GM12874 (cell line): ENCODE data around the gene PAIP2.

Experiments used
- TF ChIP-seq, protein P1 (sequence below): IDR thresholded peaks from 2 replicates; pipeline ENCODE4 v1.5.1; 2011; ENCODE audit warnings: low read depth, mild to moderate bottlenecking, control low read depth, low read length, moderate library complexity; ENCODE audit not compliant: insufficient read depth

PAIP2 gene, protein sequence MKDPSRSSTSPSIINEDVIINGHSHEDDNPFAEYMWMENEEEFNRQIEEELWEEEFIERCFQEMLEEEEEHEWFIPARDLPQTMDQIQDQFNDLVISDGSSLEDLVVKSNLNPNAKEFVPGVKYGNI

DNA sequence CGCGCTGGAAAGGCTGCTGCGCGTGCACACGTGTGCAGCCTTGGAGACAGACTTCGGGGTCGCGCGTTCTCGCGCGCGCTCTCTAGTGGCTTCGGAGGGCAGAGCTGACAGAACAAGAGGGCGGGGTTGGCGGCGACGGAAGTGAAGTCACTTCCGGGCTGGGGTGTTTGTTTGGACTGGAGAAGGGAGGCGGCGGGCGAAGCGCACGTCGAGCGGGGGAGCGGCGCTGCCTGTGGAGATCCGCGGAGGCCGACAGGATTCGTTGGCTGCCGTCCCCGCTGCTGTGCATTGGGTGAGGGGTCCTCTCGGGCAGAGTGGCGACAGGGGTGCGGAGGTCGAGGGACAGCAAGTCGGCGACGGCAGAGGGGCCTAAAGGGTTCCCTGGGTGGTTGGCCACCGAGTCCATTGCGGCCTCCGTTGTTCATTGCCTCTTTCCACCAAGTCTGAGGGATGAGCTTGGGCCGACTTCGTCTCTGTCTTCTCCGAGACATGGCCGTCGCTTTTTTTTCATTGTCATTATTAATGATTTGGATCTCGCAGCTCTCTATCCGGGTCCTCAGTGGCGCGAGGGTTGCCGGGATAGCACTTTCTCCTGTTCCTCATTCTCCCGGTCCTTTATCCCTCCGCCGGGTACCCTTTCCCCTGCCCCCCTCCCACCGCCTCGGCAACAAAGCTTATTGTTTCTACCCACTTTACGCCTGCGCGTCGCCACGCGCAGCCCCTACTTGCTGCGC is at the start of gene PAIP2:
Gene PAIP2, plus strand, starts transcription at position 166 of the 734 bp plus-strand sequence. CDS start 21,931 bp downstream, outside the sequence.
- TF ChIP-seq, protein P1, sequence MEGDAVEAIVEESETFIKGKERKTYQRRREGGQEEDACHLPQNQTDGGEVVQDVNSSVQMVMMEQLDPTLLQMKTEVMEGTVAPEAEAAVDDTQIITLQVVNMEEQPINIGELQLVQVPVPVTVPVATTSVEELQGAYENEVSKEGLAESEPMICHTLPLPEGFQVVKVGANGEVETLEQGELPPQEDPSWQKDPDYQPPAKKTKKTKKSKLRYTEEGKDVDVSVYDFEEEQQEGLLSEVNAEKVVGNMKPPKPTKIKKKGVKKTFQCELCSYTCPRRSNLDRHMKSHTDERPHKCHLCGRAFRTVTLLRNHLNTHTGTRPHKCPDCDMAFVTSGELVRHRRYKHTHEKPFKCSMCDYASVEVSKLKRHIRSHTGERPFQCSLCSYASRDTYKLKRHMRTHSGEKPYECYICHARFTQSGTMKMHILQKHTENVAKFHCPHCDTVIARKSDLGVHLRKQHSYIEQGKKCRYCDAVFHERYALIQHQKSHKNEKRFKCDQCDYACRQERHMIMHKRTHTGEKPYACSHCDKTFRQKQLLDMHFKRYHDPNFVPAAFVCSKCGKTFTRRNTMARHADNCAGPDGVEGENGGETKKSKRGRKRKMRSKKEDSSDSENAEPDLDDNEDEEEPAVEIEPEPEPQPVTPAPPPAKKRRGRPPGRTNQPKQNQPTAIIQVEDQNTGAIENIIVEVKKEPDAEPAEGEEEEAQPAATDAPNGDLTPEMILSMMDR, result peak; percentile 84

DNA sequence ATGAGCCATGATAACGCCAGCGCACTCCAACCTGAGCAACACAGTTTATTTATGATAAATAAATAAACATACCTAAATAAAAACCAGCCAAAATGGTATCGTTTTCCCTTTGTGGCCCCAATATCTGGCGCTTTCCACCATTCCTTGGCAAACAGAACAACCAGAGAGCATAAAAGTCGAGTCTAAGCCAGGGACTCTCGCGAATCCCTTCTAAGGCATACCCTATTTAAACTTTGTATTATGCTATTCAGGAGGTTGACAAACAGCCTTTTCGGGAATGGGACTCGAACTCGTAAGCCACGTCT is 48.5 kb upstream of the PAIP2 start:
- TF ChIP-seq, protein P1, result no peak

DNA sequence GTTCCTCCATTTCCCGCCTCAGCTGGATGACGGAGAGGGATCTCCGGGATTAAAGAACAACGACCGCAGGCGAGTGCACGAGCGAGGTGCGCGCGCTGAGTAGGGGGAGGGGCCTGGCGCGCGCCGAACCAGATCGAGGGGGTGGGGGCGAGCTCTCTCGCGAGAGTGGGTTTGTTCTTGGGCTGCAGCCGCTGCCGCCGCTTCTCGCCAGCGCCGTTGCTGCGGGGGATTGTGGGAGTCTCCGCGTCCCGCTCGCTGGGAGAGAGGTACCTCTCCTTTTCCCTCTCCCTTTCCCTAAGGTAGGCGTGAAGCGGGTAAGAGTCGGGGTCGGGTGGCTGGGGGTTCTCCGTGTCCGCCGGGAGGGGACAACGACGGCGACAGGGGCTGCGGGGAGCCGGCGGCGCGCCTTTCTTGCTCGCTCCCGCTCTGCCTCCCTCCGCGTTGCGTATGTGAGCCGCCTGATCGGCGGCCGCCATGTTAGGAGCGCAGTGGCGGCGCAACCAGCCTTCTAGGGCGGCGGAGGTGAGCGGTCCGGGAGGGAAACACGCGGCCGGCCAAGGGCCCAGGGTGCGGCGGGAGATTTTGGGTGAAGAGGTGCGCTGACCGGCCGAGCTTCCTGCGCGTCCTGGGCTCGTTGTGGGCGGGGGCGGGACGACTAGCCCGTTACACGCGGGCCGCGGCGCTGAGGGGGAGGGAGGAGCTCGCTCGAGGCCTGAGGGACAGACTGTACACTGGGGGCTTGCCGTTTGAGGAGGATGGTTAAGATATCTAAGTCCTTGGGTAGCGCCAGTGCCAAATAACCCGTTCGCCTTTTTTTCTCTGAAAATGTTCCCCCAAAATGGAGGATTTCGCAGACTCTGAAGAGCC is 47.9 kb upstream of the PAIP2 start, which contains the start of gene MATR3:
Gene MATR3, plus strand, starts transcription at position 234 of the 867 bp plus-strand sequence. CDS start 13,676 bp downstream, outside the sequence.
- TF ChIP-seq, protein P1, result no peak

DNA sequence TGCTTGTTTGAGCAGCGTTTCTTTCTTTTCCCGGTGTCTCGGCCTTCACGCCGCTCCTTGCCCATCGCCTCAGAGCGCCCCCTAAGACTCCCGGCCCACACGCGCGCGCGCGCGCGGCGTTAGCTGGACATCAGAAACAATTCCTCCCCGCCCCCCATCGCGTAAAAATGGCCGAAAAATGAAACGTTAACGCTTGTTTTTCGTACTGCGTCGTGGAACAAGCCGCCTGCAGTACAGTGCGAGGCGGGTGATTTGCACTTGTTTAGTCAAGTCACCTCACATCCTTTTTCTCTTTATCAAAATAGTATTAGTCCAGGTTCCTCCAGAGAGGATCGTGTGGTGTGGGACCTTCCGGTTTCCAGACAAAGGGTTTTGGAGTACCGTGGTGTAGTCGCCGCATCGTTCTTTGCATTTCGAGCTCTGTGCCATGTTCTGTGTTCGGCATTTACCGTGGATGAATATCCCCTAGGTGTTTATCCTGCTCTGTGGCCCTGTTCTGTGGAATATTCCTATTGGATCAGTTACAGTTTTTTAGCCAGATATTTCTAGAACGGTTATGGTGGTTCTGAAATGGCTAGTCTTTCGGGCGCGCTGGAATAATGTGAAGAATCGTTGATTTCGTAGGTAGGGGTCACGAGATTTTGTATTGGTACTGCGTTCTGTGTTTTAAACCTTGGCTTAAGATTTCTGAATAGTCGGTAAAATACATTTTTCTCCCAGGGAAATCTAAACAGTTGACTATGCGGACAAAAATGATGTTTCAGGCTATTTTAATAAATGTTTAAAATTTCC is 47.1 kb upstream of the PAIP2 start:
- TF ChIP-seq, protein P1, result peak; percentile 37

DNA sequence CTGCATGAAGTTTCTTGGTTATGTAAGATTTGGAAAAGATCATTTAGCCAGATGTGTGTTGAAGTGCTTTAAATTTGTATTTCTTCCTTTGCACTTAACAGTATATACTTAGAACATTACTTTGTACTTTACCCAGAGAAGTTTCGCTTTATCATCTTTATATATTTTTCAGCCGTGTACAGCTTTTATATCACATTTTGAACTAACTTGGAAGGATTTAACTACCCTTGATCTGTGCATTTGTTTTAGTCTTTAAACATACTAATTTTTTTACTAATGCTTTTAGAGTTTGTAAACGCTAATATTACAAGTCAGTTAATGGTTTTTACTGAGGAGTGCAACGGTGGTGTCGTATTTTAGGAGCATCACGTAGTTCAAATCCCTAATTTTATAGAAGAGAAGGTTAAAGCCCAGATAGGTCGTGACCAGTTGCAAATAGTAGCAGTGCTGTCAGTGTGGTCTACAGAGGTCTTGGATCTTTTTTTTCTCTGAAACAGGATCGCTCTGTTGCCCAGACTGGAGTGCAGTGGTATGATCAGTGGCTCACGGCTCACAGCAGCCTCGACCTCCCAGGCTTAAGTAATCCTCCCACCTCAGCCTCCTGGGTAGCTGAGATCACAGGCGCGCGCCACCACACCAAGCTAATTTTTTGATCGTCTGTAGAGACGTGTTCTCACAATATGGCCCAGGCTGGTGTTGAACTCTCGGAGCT is 46.2 kb upstream of the PAIP2 start:
- TF ChIP-seq, protein P1, result no peak

DNA sequence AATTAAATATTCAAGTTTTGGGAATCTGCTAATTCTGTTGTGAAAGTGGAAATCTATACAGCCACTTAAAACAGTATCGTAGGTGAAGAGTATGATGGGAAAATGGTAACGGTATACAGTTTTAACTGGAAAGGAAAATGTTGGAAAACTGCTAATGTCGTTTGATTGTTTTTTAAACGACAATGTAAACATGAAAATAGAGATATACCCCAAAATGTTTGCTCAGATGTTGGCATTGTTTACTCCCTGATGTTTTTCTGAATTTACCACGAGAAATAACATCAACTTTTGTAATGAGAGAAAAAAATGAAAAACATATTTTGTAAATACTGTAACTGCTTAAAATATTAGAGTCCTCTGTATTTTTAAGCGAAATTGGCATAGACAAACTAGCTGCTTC is 45.5 kb upstream of the PAIP2 start:
- TF ChIP-seq, protein P1, result no peak
